ENCODE measurements around the gene ABHD12.

The ABHD12 gene

DNA sequence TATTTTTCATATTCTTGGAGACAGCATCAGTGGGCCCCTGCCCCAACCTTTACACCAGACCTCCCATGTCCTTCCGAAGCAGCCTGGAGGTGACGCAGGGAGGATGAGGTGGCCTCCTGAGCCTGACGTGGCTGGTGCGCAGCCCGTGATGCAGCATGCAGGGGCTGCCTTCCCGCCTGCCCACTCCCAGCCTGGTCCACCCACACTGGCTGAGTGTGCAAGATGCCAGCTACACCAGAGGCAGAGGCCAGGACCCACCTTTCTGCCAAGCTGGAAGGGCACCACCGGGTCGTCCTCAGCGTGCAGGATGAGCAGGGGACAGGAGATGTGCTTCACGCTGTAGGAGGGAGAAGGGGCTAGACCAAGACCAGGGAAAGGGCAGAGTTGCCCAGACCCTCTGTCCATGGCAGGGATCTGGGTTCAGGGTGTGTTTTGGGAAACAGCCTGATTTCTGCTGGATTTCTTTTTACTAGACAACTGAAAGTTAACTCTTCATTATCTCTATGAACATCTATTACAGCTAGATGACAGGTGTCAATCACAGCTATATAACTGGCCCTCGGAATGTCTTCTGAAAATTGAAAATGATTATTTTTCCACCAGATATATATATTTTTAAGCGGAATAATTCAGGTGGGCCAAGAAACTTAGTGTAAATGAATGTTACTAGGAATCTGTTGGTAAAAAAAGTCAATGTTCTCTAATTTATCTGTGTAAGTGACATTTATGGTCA is 87.2 kb downstream of the ABHD12 start:
- no peak for DNase-seq

DNA sequence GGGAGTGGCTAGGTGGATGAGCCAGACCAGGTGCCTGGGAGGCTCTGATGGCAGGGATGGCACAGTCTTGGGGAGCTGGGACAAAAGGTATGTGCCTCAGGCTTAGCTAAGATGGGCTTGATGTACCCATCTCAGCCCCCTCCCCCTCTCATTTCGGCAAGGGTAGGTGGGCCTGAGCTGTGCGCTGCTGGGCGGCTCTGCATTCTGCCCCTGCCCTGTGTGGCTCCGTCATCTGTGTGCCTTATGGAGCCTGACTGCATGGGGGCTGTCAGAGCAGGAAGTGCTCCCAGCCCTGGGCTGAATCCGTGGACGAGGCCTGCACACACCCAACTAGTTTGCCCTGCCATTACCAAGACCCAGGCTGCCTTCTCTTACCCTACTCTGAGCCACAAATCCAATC is 88.0 kb downstream of the ABHD12 start:
- no peak for DNase-seq

DNA sequence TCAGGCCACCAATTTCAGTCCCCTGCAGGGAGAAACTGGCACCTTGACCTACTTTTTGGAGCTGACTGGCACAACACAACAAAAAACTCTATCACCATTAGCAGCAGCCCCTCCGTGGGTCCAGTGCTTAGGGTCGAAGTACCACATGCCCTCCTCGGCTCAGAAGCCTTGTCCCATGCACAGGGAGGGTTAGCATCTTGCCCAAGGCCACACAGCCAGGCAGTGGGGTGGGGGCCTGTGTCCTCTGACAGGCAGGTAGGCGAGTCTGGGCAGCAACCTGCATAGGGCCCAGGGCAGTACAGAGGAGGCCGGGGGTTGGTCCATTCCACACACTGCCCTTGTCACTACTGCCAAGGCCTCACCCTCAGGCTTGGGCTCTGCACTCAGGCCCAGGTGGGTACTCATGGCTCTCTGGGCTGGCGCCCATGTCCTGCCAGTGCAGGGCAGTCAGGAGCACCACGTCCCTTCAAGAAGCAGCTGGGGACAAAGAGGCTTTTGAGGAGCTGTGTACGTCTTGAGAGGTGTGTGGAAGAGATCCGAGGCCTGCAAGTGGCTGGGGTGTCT is 89.2 kb downstream of the ABHD12 start:
- no peak for DNase-seq

DNA sequence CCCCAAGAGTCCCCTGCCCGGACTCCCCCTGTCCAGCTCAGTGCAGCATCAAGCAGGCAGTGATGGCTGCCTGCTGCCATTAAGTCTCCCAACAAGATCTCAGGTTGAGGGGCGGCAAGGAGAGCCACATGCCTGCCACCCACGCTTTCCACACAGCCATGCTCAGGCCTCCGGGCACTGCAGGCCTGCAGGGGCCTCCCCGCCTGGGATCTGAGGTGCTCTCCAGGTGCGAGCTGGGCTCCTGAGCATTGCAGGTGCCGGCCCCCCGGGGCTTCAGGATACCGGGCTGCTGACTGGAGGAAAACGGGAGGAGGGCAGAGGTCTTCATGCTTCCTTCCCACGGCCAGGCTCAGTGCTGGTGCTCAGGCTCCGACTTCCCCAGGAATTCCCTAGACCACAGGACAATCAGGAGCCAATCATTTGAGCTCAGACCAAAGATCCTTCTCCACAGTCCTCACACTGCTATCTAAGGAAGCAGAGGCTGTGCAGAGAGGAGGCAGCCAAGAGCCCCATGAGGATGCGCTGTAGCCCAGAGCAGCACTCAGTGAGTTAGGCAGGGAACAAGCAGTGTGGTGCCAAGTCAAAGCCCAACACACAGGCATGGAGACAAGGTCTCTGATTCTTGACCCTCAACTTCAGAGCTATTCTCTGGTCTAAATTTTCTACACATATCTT is 90.0 kb downstream of the ABHD12 start:
- no peak for DNase-seq

DNA sequence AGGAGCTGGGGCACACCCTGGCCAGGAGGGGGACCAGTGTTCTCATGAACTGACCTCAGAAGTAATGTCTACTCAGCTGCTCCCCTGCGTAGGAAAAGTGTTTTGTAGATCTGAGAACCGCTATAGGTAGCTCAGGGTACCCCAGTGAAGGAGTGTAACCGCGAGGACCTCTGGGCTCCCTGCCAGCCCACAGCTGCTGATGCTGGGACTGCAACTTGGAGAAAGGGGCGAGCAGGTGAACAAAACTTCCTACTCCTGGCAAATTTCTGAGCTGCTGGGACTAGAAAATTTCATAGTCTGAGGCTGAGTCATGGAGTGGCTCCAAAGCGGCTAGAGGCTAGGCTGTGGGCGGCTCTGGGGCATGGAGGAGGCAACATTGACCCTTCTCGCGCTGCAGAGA is 90.8 kb downstream of the ABHD12 start:
- peak; percentile 21 for DNase-seq

DNA sequence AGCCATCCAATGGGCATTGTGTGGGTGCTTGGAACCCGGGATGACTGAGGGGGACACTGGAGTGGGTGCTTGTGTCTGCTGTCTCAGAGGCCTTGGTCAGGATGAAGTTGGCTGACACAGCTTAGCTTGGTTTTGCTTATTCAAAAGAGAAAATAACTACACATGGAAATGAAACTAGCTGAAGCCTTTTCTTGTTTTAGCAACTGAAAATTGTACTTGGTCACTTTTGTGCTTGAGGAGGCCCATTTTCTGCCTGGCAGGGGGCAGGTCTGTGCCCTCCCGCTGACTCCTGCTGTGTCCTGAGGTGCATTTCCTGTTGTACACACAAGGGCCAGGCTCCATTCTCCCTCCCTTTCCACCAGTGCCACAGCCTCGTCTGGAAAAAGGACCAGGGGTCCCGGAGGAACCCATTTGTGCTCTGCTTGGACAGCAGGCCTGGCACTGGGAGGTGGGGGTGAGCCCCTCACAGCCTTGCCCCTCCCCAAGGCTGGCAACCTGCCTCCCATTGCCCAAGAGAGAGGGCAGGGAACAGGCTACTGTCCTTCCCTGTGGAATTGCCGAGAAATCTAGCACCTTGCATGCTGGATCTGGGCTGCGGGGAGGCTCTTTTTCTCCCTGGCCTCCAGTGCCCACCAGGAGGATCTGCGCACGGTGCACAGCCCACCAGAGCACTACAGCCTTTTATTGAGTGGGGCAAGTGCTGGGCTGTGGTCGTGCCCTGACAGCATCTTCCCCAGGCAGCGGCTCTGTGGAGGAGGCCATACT is 93.3 kb downstream of the ABHD12 start:
- DNase-seq = no peak

DNA sequence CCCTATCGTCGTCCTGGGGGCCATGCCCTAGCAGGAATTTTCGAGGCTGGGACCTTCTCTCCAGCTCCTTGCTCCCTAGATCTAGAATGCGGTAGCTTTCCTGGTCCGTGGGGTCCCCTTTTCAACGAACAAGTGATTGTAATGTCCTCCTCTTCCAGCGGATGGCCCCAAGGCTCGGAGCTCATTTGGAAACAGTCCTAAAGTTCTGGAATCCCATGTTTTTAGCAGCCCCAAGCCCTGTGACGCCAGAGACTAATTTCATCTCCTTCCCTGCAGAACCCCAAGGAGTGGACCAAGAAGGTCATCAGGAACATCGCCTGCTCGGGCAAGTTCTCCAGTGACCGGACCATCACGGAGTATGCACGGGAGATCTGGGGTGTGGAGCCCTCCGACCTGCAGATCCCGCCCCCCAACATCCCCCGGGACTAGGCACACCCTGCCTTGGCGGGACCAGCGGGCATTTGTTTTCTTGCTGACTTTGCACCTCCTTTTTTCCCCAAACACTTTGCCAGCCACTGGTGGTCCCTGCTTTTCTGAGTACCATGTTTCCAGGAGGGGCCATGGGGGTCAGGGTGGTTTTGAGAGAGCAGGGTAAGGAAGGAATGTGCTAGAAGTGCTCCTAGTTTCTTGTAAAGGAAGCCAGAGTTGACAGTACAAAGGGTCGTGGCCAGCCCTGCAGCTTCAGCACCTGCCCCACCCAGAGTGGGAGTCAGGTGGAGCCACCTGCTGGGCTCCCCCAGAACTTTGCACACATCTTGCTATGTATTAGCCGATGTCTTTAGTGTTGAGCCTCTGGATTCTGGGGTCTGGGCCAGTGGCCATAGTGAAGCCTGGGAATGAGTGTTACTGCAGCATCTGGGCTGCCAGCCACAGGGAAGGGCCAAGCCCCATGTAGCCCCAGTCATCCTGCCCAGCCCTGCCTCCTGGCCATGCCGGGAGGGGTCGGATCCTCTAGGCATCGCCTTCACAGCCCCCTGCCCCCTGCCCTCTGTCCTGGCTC is 94.2 kb downstream of the ABHD12 start:
- peak; percentile 11 for DNase-seq

DNA sequence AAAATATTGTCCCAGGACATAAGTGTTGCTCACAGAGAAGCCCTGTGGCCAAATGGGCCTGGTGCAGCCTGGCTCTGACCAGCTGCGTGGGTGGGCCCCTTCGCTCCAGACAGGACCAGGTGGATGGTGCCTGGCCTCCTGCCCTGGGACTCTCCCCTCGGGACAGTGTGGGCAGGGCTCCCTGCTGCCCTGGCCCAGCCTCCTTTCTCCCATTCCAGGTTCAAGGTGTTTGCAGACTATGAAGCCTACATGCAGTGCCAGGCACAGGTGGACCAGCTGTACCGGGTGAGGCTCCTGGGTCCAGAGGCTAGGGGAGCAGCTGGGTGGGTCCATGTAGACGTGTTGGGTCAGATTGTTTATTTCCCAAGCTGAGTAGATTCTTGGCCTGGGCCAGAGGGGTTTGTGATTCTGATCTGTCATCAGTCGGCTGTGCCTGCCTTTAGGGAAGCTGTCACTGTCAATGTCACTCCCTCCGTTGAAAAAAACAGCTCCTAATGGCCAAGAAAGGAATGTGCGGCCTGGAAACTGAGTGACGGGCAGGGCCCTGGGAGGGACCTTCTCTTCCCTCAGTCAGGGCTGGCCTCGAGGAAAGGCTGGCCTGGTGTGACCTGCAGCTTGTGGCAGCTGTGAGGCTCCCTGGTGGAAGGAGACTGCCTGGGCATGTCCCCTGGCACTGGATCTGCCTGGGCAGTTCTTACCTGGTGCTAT is 95.1 kb downstream of the ABHD12 start:
- DNase-seq = no peak

DNA sequence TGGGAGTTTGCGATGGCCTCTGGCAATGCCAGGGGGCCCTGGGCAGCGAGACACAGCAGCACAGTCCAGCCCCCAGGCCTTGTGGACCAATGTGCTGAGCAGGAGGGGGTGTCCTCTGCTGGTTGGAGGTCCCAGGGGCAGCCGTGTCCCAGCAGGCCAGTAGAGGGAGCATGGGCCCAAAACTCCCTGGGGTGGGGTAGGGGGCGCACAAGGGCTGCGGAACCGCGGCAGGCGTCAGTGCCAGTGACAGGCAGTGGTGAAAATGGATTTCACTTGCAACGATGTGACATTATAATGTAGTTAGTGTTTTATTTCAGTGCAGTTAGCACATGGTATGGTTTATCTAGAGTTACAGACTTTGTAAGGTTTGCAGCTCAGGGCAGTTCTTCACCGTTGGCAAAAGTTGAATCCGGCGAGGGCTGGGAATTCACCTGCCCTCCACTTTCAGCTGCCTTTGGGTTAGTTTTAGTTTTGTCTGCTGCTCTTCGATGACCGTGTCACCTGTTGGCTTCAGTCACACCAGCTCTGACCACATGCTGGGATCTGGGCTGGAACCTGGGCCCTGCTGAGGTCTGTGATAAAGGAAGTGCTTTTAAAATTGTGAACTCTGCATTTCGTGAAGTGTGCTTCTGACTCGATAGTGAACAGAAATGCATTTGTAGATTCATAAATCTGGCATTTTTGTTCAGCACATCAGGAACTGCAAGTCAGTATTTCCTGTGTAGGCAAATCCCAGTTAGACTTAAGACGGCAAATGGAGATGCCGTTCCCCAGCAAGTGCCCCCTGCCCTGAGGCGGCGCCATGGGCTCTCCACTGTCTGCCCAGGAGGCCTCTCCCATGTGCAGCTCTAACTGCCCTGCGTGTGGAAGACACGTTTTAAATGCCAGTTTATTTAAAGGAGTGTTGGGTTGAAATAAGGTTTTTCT is 95.9 kb downstream of the ABHD12 start:
- peak; percentile 41 for DNase-seq

DNA sequence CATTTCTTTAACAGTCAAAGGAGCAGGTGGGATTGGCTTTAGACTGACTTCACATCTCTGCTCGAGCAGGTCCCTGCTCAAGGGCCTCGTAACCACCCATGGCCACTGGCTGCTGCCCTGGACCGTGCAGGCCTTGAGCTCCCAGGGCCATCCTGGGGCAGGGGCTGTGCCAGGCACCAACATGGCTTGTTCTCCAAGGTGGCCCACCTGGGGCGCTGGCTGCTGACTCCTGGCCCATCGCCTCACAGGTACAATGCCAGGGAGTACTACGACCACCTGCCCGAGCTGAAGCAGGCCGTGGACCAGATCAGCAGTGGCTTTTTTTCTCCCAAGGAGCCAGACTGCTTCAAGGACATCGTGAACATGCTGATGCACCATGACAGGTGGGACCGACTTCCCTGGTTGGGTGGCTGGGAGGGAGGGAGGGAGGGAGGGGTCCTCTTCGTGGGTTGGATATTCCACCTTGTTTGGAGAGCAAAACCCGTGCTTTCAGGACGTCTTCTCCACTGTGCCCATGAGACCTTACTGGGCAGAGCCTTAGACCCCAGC is 96.7 kb downstream of the ABHD12 start:
- no peak for DNase-seq

DNA sequence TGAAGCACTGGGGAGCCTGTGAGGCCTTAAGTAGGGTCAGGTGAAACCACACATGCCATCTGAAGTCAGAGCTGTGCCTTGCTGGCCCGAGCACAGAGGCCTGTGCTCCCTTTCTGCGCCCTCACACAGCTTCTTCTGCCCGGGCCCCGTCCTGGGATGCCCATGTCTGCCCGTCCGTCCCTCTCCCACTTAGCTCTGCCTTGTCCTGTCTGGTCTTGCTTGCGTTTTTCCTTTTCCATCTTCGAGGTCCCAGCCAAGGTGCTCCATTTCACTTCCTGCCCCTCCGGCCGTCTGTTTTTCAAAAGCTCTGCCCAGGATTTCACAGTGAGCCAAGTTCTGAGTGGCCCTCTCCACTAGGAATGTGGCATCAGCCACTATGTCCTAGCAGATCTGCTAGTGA is 97.1 kb downstream of the ABHD12 start:
- DNase-seq = no peak

DNA sequence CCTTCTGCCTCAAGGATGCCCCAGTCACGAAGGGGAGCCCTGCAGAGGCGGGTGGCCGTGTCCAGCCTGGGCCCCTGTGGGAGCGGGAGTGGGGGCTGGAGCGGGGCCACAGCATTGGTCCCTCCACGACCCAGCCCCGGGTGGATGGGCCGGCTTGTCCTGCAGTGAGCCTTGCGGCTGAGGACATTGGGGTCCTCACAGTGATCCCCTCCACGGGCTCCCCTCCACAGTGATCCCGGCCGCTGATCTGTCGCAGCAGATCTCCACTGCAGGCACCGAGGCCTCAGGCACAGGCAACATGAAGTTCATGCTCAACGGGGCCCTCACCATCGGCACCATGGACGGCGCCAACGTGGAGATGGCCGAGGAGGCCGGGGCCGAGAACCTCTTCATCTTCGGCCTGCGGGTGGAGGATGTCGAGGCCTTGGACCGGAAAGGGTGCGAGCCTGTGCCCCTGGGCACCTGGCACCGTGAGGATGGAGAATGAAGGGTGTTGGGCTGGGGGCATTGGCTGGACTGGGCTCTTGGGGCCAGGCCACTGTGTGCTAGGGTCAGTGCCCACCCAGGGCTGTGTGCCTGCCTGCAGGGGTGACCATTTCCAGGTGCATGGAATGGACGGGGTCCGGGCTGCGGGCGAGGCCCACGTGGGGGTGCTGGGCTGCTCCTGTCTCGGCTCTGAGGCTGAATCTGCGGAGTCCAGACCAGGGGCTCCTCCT is 98.3 kb downstream of the ABHD12 start:
- DNase-seq = no peak

DNA sequence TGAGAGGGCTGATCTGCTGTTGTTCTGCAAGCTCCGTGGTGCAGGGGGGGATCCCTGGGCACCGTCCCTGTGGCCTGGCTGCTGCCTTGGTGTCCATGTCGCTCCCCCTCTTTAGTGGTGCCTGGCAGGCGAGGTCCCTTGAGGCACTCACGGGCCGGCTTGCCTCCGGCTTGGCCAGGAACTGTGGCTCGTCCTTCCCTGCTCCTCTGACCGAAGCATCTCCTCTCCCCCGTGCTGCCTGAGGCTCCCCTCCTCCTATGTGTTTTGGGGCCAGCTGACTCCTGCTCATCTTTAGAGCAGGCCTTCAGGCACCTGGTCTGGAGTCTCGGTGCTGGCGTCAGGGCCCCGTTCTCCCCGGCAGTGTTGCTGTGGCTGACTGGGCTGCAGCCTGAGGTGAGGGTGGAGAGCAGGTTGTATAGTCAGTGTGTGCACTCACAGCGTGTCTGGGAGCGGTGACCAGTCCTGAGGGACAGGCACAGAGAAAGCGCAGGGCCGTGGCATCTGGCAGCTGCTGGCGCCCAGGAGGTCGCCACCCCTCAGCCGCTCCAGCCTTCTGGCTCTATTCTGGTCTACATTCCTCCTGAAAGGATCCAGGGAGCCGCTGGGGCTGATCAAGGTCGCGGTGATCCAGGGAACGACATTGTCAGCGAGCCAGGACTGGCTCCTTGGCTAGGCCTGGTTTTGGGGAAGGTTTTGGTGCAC is 99.1 kb downstream of the ABHD12 start:
- no peak for DNase-seq

DNA sequence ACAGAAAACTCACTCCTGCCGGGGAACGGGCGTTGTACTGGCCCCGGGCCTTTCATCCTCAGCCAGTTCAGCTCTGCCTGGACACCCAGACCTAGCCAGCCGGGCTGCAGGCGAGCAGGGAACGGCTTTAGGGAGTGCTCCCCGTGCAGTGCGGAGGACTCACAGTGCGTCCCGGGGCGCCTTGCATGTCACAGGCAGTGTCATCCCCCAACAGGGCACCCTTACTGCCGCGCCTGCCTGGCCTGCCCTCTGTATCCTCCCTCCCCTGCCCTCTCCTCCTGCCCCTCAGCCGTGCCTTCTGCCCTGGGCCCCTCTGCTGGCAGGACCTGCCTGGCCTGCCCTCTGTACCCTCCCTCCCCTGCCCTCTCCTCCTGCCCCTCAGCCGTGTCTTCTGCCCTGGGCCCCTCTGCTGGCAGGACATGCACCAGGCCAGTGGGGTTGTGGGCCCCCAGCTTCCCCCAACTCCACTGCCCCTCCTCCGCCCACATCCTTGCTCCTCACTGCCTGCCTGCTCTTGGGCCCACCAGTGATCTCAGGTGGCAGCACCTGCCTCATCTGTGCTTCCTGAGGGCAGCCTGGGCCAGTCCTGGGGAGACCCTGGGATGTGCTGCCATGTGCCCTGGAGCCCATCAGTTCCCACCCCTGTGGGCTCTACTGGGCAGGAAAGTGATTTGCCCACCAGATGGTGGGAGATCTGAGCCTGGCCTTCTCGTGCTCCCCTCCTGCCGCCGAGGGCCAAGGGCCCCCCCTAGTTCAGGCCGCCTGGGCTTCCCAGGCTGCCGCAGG is 99.8 kb downstream of the ABHD12 start:
- DNase-seq = no peak

DNA sequence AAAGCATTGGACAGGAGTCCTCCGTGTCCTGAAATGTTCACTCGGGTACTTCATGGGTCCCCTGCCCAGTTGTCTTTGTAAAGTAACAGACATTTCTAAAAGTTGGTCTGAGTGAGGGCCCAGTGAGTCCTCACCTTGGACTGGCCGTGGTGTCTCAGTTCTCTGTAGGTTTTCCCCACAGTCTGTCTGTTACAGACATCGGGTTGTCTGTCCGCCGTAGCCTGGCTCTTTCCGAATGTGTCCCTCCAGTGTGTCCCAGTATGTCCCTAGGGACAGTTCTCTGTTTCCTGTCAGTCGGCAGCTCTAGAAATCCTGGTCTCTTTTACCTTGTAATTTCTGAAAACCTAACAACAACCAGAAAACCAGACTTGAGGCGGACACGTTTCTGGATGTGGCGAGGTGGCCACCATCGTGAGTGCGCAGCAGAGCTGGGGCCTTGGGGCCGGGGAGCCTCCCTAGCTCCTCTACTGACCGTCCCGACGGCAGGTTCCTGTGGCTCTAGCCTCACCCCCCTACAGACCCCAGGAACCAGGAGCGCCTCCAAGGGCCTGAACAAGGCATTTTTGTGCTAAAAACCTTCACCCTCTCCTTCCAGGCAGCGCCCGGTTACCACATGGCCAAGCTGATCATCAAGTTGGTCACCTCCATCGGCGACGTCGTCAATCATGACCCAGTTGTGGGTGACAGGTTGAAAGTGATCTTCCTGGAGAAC is 100.6 kb downstream of the ABHD12 start:
- no peak for DNase-seq

DNA sequence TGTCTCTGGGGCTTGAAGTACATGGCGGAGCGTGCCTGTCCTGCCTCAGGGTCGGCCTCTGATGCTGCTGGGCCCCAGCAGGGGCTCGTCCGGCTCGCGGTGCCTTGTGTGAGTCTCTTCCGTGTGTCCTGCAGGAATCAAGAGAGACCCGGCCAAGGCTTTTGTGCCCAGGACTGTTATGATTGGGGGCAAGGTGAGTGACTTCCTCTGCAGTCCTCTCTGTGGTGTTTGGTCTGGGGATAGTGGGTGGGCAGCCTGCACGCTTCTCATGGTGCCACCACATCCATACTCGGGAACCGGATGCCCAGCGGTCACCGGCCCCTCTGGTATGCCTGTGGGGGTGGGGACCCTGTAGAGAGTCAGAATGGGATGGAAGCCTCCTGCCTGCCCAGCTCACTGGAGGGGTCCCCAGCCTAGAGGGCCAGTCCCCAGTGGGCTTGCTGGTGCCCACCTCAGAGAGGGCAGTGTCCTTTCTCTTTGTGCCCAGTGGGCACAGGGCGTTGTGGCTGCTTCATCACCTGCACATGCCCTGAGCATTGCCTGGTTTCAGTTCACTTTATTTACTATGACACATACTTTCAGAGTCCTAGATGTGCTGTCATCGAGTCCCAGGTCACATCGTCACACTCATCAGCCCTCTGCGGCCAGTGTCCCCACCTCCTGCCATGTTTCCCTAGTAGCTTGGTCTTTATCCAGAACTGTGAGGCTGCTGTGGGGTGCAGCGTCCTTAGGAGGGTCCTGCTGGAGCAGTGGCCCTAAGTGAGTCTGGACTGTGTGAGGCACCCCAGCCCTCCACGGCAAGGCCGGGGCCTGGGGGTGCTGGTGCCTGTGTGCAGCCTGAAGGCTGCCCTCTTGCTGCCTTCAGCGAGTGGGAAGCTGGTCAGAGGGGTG is 102.1 kb downstream of the ABHD12 start:
- no peak for DNase-seq

All from HCEC 1CT (cell line).